H9 (cell line): Measurements from ENCODE around the gene NEDD4L. TPM values are rescaled to one million over a fixed set of nuclear protein-coding genes. Genes with fewer than 3 reads are reported as not detected.

Experiments
- DNase-seq: peaks from one replicate; pipeline ENCODE4 v3.0.0-alpha.2; 2017
- H2AFZ ChIP-seq: one replicate; pipeline ENCODE4 v1.6.1; 2013; ENCODE audit warnings: mild to moderate bottlenecking, low read length, control low read depth, moderate library complexity
- H2AK5ac ChIP-seq: 2 replicates; pipeline ENCODE4 v1.6.1; 2013; ENCODE audit warnings: low read length, control low read depth, mixed read lengths; ENCODE audit not compliant: insufficient read length
- H2BK120ac ChIP-seq: one replicate; pipeline ENCODE4 v1.6.1; 2013; ENCODE audit warnings: low read depth, mild to moderate bottlenecking, low read length, control low read depth, inconsistent platforms; ENCODE audit not compliant: poor library complexity, severe bottlenecking
- H2BK12ac ChIP-seq: 2 replicates; pipeline ENCODE4 v1.6.1; 2013; ENCODE audit warnings: low read length, control low read depth, mixed read lengths, low read depth; ENCODE audit not compliant: insufficient read length
- H2BK15ac ChIP-seq: 2 replicates; pipeline ENCODE4 v1.6.1; 2013; ENCODE audit warnings: low read depth, low read length, control low read depth
- H2BK20ac ChIP-seq: one replicate; pipeline ENCODE4 v1.6.1; 2013; ENCODE audit warnings: low read depth, mild to moderate bottlenecking, low read length, control low read depth, inconsistent platforms; ENCODE audit not compliant: poor library complexity, severe bottlenecking
- H2BK5ac ChIP-seq: 2 replicates; pipeline ENCODE4 v1.6.1; 2013; ENCODE audit warnings: low read length, control low read depth, mixed read lengths; ENCODE audit not compliant: insufficient read length
- H3K14ac ChIP-seq: 2 replicates; pipeline ENCODE4 v1.6.1; 2013; ENCODE audit warnings: low read length, control low read depth; ENCODE audit not compliant: insufficient read depth
- H3K18ac ChIP-seq: 2 replicates; pipeline ENCODE4 v1.6.1; 2013; ENCODE audit warnings: low read depth, mild to moderate bottlenecking, mixed read lengths, low read length, control low read depth; ENCODE audit not compliant: insufficient read length
- H3K23ac ChIP-seq: 2 replicates; pipeline ENCODE4 v1.6.1; 2013; ENCODE audit warnings: low read length, control low read depth, mixed read lengths, low read depth; ENCODE audit not compliant: insufficient read length
- H3K23me2 ChIP-seq: 2 replicates; pipeline ENCODE4 v1.6.1; 2013; ENCODE audit warnings: low read depth, mild to moderate bottlenecking, mixed read lengths, low read length, control low read depth; ENCODE audit not compliant: insufficient read length, poor library complexity, severe bottlenecking
- H3K27ac ChIP-seq: 2 replicates; pipeline ENCODE4 v1.5.1; 2013; ENCODE audit warnings: low read length, control low read depth, mixed read lengths, low read depth; ENCODE audit not compliant: insufficient read length
- H3K27me3 ChIP-seq: 2 replicates; pipeline ENCODE4 v1.6.1; 2013; ENCODE audit warnings: low read length, control low read depth, inconsistent platforms; ENCODE audit not compliant: insufficient read depth
- H3K4ac ChIP-seq: 2 replicates; pipeline ENCODE4 v1.6.1; 2013; ENCODE audit warnings: low read depth, mild to moderate bottlenecking, control low read depth, inconsistent platforms, low read length, moderate library complexity
- H3K4me1 ChIP-seq: 2 replicates; pipeline ENCODE4 v1.6.1; 2013; ENCODE audit warnings: low read length, control low read depth, inconsistent platforms; ENCODE audit not compliant: insufficient read depth
- H3K4me2 ChIP-seq: 2 replicates; pipeline ENCODE4 v1.6.1; 2013; ENCODE audit warnings: low read length, control low read depth, mixed read lengths; ENCODE audit not compliant: insufficient read length, insufficient read depth
- H3K56ac ChIP-seq: 2 replicates; pipeline ENCODE4 v1.6.1; 2013; ENCODE audit warnings: low read depth, mild to moderate bottlenecking, mixed read lengths, low read length, control low read depth; ENCODE audit not compliant: insufficient read length
- H3K79me1 ChIP-seq: 2 replicates; pipeline ENCODE4 v1.6.1; 2013; ENCODE audit warnings: low read depth, mild to moderate bottlenecking, moderate library complexity, low read length, control low read depth, inconsistent platforms; ENCODE audit not compliant: insufficient read depth, poor library complexity, severe bottlenecking
- H3K79me2 ChIP-seq: 2 replicates; pipeline ENCODE4 v1.6.1; 2013; ENCODE audit warnings: low read length, control low read depth, inconsistent platforms; ENCODE audit not compliant: insufficient read depth
- H3K9ac ChIP-seq: 2 replicates; pipeline ENCODE4 v1.6.1; 2013; ENCODE audit warnings: low read length, control low read depth, mixed read lengths; ENCODE audit not compliant: insufficient read length; ENCODE audit errors: extremely low read depth
- H3K9me3 ChIP-seq: one replicate; pipeline ENCODE4 v1.6.1; 2013; ENCODE audit warnings: low read depth, low read length, inconsistent platforms; ENCODE audit not compliant: control insufficient read depth
- H3T11ph ChIP-seq: one replicate; pipeline ENCODE4 v1.6.1; 2013; ENCODE audit warnings: mild to moderate bottlenecking, low read length, control low read depth, inconsistent platforms
- H4K20me1 ChIP-seq: one replicate; pipeline ENCODE4 v1.6.1; 2013; ENCODE audit not compliant: control insufficient read depth, insufficient read length, insufficient read depth
- H4K5ac ChIP-seq: 2 replicates; pipeline ENCODE4 v1.6.1; 2013; ENCODE audit warnings: low read depth, mild to moderate bottlenecking, mixed read lengths, low read length, control low read depth; ENCODE audit not compliant: insufficient read length
- H4K8ac ChIP-seq: replicated peaks from 2 replicates; pipeline ENCODE4 v1.6.1; 2013; ENCODE audit warnings: low read length, control low read depth, mixed read lengths, low read depth; ENCODE audit not compliant: insufficient read length
- H4K91ac ChIP-seq: 2 replicates; pipeline ENCODE4 v1.6.1; 2013; ENCODE audit warnings: low read depth, mild to moderate bottlenecking, moderate library complexity, mixed read lengths, low read length, control low read depth; ENCODE audit not compliant: insufficient read length
- H3K27ac Mint-ChIP-seq, 3 experiments: 2 replicates in 2 of 3; 3 replicates in 1 of 3; pipeline ENCODE4 v1.8.0; 2020 to 2021; ENCODE audit warnings: mixed read lengths in 3 of 3, mild to moderate bottlenecking in 1 of 3, moderate library complexity in 1 of 3
- H3K27me3 Mint-ChIP-seq: 2 replicates; pipeline ENCODE4 v1.8.0; 2021; ENCODE audit warnings: low read depth, mild to moderate bottlenecking, moderate library complexity, mixed read lengths
- H3K36me3 Mint-ChIP-seq, 3 experiments: 2 replicates in 2 of 3; 3 replicates in 1 of 3; pipeline ENCODE4 v1.8.0; 2020 to 2021; ENCODE audit warnings: low read depth in 3 of 3, mixed read lengths in 3 of 3; ENCODE audit not compliant: insufficient read depth in 1 of 3
- H3K4me1 Mint-ChIP-seq, 2 experiments: 2 replicates each; pipeline ENCODE4 v1.8.0; 2020; ENCODE audit warnings: mixed read lengths in 2 of 2
- H3K4me3 Mint-ChIP-seq, 2 experiments: 2 replicates in 1 of 2; 3 replicates in 1 of 2; pipeline ENCODE4 v1.8.0; 2020 to 2021; ENCODE audit warnings: mild to moderate bottlenecking in 2 of 2, mixed read lengths in 2 of 2, moderate library complexity in 1 of 2
- H3K9me3 Mint-ChIP-seq, 2 experiments: 2 replicates in 1 of 2; 3 replicates in 1 of 2; pipeline ENCODE4 v1.8.0; 2020; ENCODE audit warnings: mild to moderate bottlenecking in 2 of 2, mixed read lengths in 2 of 2, moderate library complexity in 1 of 2
- CTCF ChIP-seq: fragments of 200-600 bp; sonication (generic); conservative IDR thresholded peaks from 3 replicates; pipeline ENCODE4 v1.8.0; 2021; ENCODE audit warnings: antibody characterized with exemption, mild to moderate bottlenecking
- WGBS: extraction: QIAGEN DNeasy Blood & Tissue Kit; methylation state at CpG from one replicate; pipeline ENCODE4 v1.1.7; 2013; ENCODE audit warnings: missing lambda C conversion rate, low lambda C conversion rate, mixed read lengths; ENCODE audit not compliant: insufficient read length; ENCODE audit errors: extremely low coverage; 5-methylcytosine and 5-hydroxymethylcytosine counted together
- total RNA-seq: library from RNA; stranded (reverse); gene quantifications from 2 replicates; pipeline ENCODE4 v1.2.1, GENCODE V29; 2021

NEDD4L gene
- total RNA-seq, 1 experiment from 2014 or later: 76.3 TPM

- no peak for TF ChIP-seq CTCF
- no peak overlapping the region for H2BK20ac ChIP-seq
- H3K18ac ChIP-seq: no peak overlapping the region
- Mint-ChIP-seq H3K27ac (no peak overlapping the region; a peak in 1 of 7 replicates), H3K4me3 (peak overlapping the region; percentile 24 to 42; a peak in 2 of 5 replicates), H3K9me3 (no peaks in the 10 kb centered on the region), H3K36me3 (peaks cover 0 to 7% (median 5%) of the 10 kb centered on the region in 3 experiments; a peak in 3 of 7 replicates), H3K4me1 (peaks cover 11 to 15% of the 10 kb centered on the region in 2 experiments), H3K27me3 (no peaks in the 10 kb centered on the region)
- no peak overlapping the region for H4K8ac ChIP-seq
- H2AFZ ChIP-seq: no peak overlapping the region
- no peak overlapping the region for H3T11ph ChIP-seq
- no peaks in the 10 kb centered on the region for H4K20me1 ChIP-seq
- H2BK12ac ChIP-seq: no peak overlapping the region
- no peaks in the 10 kb centered on the region for H3K27me3 ChIP-seq
- H2BK15ac ChIP-seq: no peak overlapping the region
- no peak overlapping the region for H3K4me2 ChIP-seq
- no peak overlapping the region for H3K14ac ChIP-seq
- no peaks in the 10 kb centered on the region for H3K4me1 ChIP-seq
- H3K4ac ChIP-seq: no peak overlapping the region
- no peak overlapping the region for H3K9ac ChIP-seq
- H3K9me3 ChIP-seq: no peaks in the 10 kb centered on the region
- no peak overlapping the region for H4K5ac ChIP-seq
- no peaks in the 10 kb centered on the region for H3K79me1 ChIP-seq
- H3K56ac ChIP-seq: no peak overlapping the region
- peak; percentile 68 for DNase-seq
- H3K23me2 ChIP-seq: no peaks in the 10 kb centered on the region
- no CpG with 5 or more reads among the region's 3 CpGs for WGBS
- H2BK120ac ChIP-seq: no peak overlapping the region
- H2BK5ac ChIP-seq: no peak overlapping the region
- H3K23ac ChIP-seq: no peak overlapping the region
- no peak overlapping the region for H2AK5ac ChIP-seq
- no peak overlapping the region for H3K27ac ChIP-seq
- peaks cover 1% of the 10 kb centered on the region; the same call in 1 of the 2 replicates for H3K79me2 ChIP-seq
- no peak overlapping the region for H4K91ac ChIP-seq
Measured at GRCh38 chr18:58161659-58162058, 117.6 kb downstream of the NEDD4L start.
